ENCODE measurements around the gene AUTS2.

Gene AUTS2

GRCh38 chr7:69738396-69738951, 140.2 kb downstream of the AUTS2 start:
- no peak for DNase-seq

- peak; percentile 75 for DNase-seq
Measured at GRCh38 chr7:69739190-69739589, 140.9 kb downstream of the AUTS2 start.

- DNase-seq: peak; percentile 51
Measured at GRCh38 chr7:69739931-69740431, 141.7 kb downstream of the AUTS2 start.

- DNase-seq: no peak
Measured at GRCh38 chr7:69742237-69742636, 144.0 kb downstream of the AUTS2 start.

- DNase-seq: no peak
Measured at GRCh38 chr7:69743436-69743835, 145.2 kb downstream of the AUTS2 start.

- no peak for DNase-seq
Measured at GRCh38 chr7:69744026-69744425, 145.8 kb downstream of the AUTS2 start.

- DNase-seq: no peak
Measured at GRCh38 chr7:69746383-69746782, 148.1 kb downstream of the AUTS2 start.

- no peak for DNase-seq
Measured at GRCh38 chr7:69747144-69747543, 148.9 kb downstream of the AUTS2 start.

GRCh38 chr7:69748530-69748929, 150.3 kb downstream of the AUTS2 start:
- no peak for DNase-seq

- no peak for DNase-seq
Measured at GRCh38 chr7:69749372-69749979, 151.2 kb downstream of the AUTS2 start.

- DNase-seq: no peak
Measured at GRCh38 chr7:69749994-69750393, 151.7 kb downstream of the AUTS2 start.

GRCh38 chr7:69751026-69751425, 152.8 kb downstream of the AUTS2 start:
- no peak for DNase-seq

- no peak for DNase-seq
Measured at GRCh38 chr7:69753981-69754380, 155.7 kb downstream of the AUTS2 start.

- no peak for DNase-seq
Measured at GRCh38 chr7:69754476-69754875, 156.2 kb downstream of the AUTS2 start.

GRCh38 chr7:69756235-69756634, 158.0 kb downstream of the AUTS2 start:
- no peak for DNase-seq

GRCh38 chr7:69757528-69757927, 159.3 kb downstream of the AUTS2 start:
- no peak for DNase-seq

GRCh38 chr7:69757981-69758430, 159.7 kb downstream of the AUTS2 start:
- DNase-seq: no peak

- DNase-seq: no peak
Measured at GRCh38 chr7:69759373-69759772, 161.1 kb downstream of the AUTS2 start.

- DNase-seq: no peak
Measured at GRCh38 chr7:69761290-69761922, 163.1 kb downstream of the AUTS2 start.

GRCh38 chr7:69762821-69763352, 164.6 kb downstream of the AUTS2 start:
- DNase-seq: no peak

GRCh38 chr7:69763513-69763912, 165.2 kb downstream of the AUTS2 start:
- DNase-seq: no peak

GRCh38 chr7:69764147-69764546, 165.9 kb downstream of the AUTS2 start:
- no peak for DNase-seq

GRCh38 chr7:69764681-69765080, 166.4 kb downstream of the AUTS2 start:
- DNase-seq: no peak

GRCh38 chr7:69765879-69766278, 167.6 kb downstream of the AUTS2 start:
- DNase-seq: no peak
